BJ (cell line): ENCODE results near the gene DNAJC21. TPM values are rescaled to one million over a fixed set of nuclear protein-coding genes. Genes with fewer than 3 reads are reported as not detected.
A peak's percentile ranks its signal among the peaks of the same experiment; 100 is the strongest.

ENCODE experiments used
- CTCF ChIA-PET: fragments of 350-600 bp; formaldehyde crosslinking; extraction: SDS; loops from one replicate; lab custom pipeline; 2021; ENCODE audit warnings: antibody characterized with exemption, inconsistent platforms; lab: Yijun Ruan, JAX
- POLR2A ChIA-PET: fragments of 300-600 bp; sonication (Branson Sonifier 250); formaldehyde crosslinking; extraction: SDS; loops from one replicate; lab custom pipeline; 2021; ENCODE audit warnings: antibody characterized with exemption; lab: Charles Lee
- DNase-seq: peaks from one replicate; pipeline ENCODE4 v3.0.0-alpha.2; 2011; ENCODE audit warnings: low read depth
- H3K27me3 ChIP-seq: 2 replicates; pipeline ENCODE4 v1.6.0; 2011; ENCODE audit warnings: low read length; ENCODE audit not compliant: control insufficient read depth, insufficient read depth
- H3K36me3 ChIP-seq: 2 replicates; pipeline ENCODE4 v1.5.1; 2011; ENCODE audit warnings: low read length; ENCODE audit not compliant: control insufficient read depth, insufficient read depth
- H3K4me3 ChIP-seq: 2 replicates; pipeline ENCODE4 v1.5.1; 2011; ENCODE audit warnings: low read depth, mild to moderate bottlenecking, control low read depth, low read length
- CTCF ChIP-seq: IDR thresholded peaks from 2 replicates; pipeline ENCODE4 v1.5.1; 2011; ENCODE audit warnings: low read depth, mild to moderate bottlenecking, control low read depth, inconsistent platforms, low read length, moderate library complexity; ENCODE audit not compliant: insufficient read depth
- polyA plus RNA-seq: library from polyadenylated mRNA; depleted of rRNA; stranded (reverse); fragments of >200 nt; gene quantifications from 2 replicates; pipeline ENCODE4 v1.2.3, GENCODE V29; 2011

Gene DNAJC21
- polyA plus RNA-seq, 1 experiment: 7.5 TPM

GRCh38 chr5:34914671-34915138 is 14.7 kb upstream of the DNAJC21 start:
- no peak for DNase-seq
- TF ChIP-seq CTCF: no peak
- Histone ChIP-seq H3K4me3 (peak overlapping the region; percentile 61), H3K27me3 (no peaks in the 10 kb centered on the region), H3K36me3 (peaks cover 4% of the 10 kb centered on the region; the same call in 1 of the 2 replicates)
- ChIA-PET POLR2A (interaction anchor here (0.6 to 1.4 kb wide), 4 partner anchors 9 to 200 kb away, joined by 3 to 10 read pairs (median 6); partner anchors contain the start of gene DNAJC21), CTCF (interaction anchor here (1.1 to 4.0 kb wide), 3 partner anchors 9 to 429 kb away, joined by 3 to 17 read pairs (median 4); no protein-coding TSS in a partner anchor)

- Histone ChIP-seq H3K27me3 (no peaks in the 10 kb centered on the region), H3K36me3 (peaks cover 4% of the 10 kb centered on the region; the same call in 1 of the 2 replicates), H3K4me3 (peak within 1 kb of the TSS; percentile 61)
- POLR2A ChIA-PET: interaction anchor here (0.5 to 1.4 kb wide), 4 partner anchors 8 to 365 kb away, joined by 5 to 10 read pairs (median 6); partner anchors contain the start of gene DNAJC21
- CTCF ChIA-PET: interaction anchor here (0.9 to 4.0 kb wide), 5 partner anchors 9 to 429 kb away, joined by 3 to 17 read pairs (median 4); partner anchors contain the start of gene DNAJC21
- TF ChIP-seq CTCF: peak; percentile 36; the same call in 1 of the 2 replicates
- peak; percentile 82 for DNase-seq
Observed at GRCh38 chr5:34915139-34915855, 14.1 kb upstream of the DNAJC21 start, which contains the start of the genes BRIX1 and RAD1. Gene BRIX1 (plus strand): TSS chr5:34915711. CDS start chr5:34915739, 28 bp downstream. Gene RAD1 (minus strand): TSS chr5:34915504. CDS start chr5:34914892, 612 bp downstream.

- DNase-seq: no peak
- no peak for TF ChIP-seq CTCF
- no peaks in the 10 kb centered on the region for H3K27me3 ChIP-seq
- POLR2A ChIA-PET: interaction anchor here (0.5 to 1.4 kb wide), 3 partner anchors 8 to 366 kb away, joined by 5 to 10 read pairs (median 7); partner anchors contain the start of gene DNAJC21
- H3K36me3 ChIP-seq: peaks cover 3% of the 10 kb centered on the region; the same call in 1 of the 2 replicates
- CTCF ChIA-PET: interaction anchor here (0.9 to 4.0 kb wide), 3 partner anchors 14 to 430 kb away, joined by 3 to 17 read pairs (median 8); partner anchors contain the start of gene DNAJC21
- H3K4me3 ChIP-seq: peak overlapping the region; percentile 61
Observed at GRCh38 chr5:34915856-34916192, 13.5 kb upstream of the DNAJC21 start.

GRCh38 chr5:34916518-34916917 is 12.8 kb upstream of the DNAJC21 start:
- H3K27me3 ChIP-seq: no peaks in the 10 kb centered on the region
- POLR2A ChIA-PET: no interaction called here
- DNase-seq: no peak
- no peak for TF ChIP-seq CTCF
- CTCF ChIA-PET: interaction anchor here (2.0 to 4.0 kb wide), 2 partner anchors 13 to 431 kb away, joined by 8 to 17 read pairs; partner anchors contain the start of gene DNAJC21
- peak overlapping the region; percentile 61 for H3K4me3 ChIP-seq
- H3K36me3 ChIP-seq: no peaks in the 10 kb centered on the region

GRCh38 chr5:34918025-34918424 is 11.3 kb upstream of the DNAJC21 start:
- Histone ChIP-seq H3K4me3 (no peak overlapping the region), H3K27me3 (no peaks in the 10 kb centered on the region), H3K36me3 (no peaks in the 10 kb centered on the region)
- ChIA-PET CTCF (no interaction called here), POLR2A (interaction anchor here (0.5 to 0.6 kb wide), 2 partner anchors 964 to 1686 kb away, joined by 4 to 7 read pairs; no protein-coding TSS in a partner anchor)
- TF ChIP-seq CTCF: no peak
- DNase-seq: no peak
